Measurements from ENCODE around the gene KIF16B. TPM values are rescaled to one million over a fixed set of nuclear protein-coding genes. Genes with fewer than 3 reads are reported as not detected.
"Not testable (repeated sequence)": the region's sequence is repeated elsewhere in the genome, so short reads cannot be mapped to it uniquely, and the experiment has no call there.

The KIF16B gene
- total RNA-seq, 1 donor from 2014 or later: 8.1 TPM

GRCh38 chr20:16519673-16520072, 53.6 kb downstream of the KIF16B start:
- H3K9me3 Mint-ChIP-seq; H3K36me3 Mint-ChIP-seq (ENCODE audit: low read depth); H3K4me3 Mint-ChIP-seq; H3K27ac Mint-ChIP-seq; intact Hi-C loops (cut with micrococcal nuclease); DNase-seq (ENCODE audit: low spot score); H3K27me3 Mint-ChIP-seq (ENCODE audit: insufficient read depth); H3K4me1 Mint-ChIP-seq (ENCODE audit: low read depth): not testable (repeated sequence)

GRCh38 chr20:16518784-16519084, 54.5 kb downstream of the KIF16B start:
- no peaks in the 10 kb centered on the region for H3K36me3 Mint-ChIP-seq (ENCODE audit: low read depth)
- no peak for DNase-seq (ENCODE audit: low spot score)
- H3K4me1 Mint-ChIP-seq (ENCODE audit: low read depth): no peaks in the 10 kb centered on the region
- intact Hi-C loops (cut with micrococcal nuclease): loop anchor here (1.0 kb wide), 1 partner anchor 243 kb away; no protein-coding TSS in a partner anchor
- H3K4me3 Mint-ChIP-seq: no peak overlapping the region
- H3K9me3 Mint-ChIP-seq: no peaks in the 10 kb centered on the region
- no peaks in the 10 kb centered on the region for H3K27me3 Mint-ChIP-seq (ENCODE audit: insufficient read depth)
- H3K27ac Mint-ChIP-seq: no peak overlapping the region

GRCh38 chr20:16517946-16518783, 55.1 kb downstream of the KIF16B start:
- Mint-ChIP-seq H3K27ac (no peak overlapping the region), H3K36me3 (ENCODE audit: low read depth) (no peaks in the 10 kb centered on the region), H3K4me1 (ENCODE audit: low read depth) (no peaks in the 10 kb centered on the region), H3K4me3 (no peak overlapping the region), H3K27me3 (ENCODE audit: insufficient read depth) (no peaks in the 10 kb centered on the region), H3K9me3 (no peaks in the 10 kb centered on the region)
- DNase-seq (ENCODE audit: low spot score): no peak
- intact Hi-C loops (cut with micrococcal nuclease): loop anchor here (1.0 kb wide), 1 partner anchor 243 kb away; no protein-coding TSS in a partner anchor

- H3K9me3 Mint-ChIP-seq: no peaks in the 10 kb centered on the region
- H3K27me3 Mint-ChIP-seq (ENCODE audit: insufficient read depth): no peaks in the 10 kb centered on the region
- H3K4me3 Mint-ChIP-seq: no peak overlapping the region
- no peaks in the 10 kb centered on the region for H3K4me1 Mint-ChIP-seq (ENCODE audit: low read depth)
- no peak for DNase-seq (ENCODE audit: low spot score)
- intact Hi-C loops (cut with micrococcal nuclease): no loop called here
- no peaks in the 10 kb centered on the region for H3K36me3 Mint-ChIP-seq (ENCODE audit: low read depth)
- no peak overlapping the region for H3K27ac Mint-ChIP-seq
Measured at GRCh38 chr20:16516794-16517193, 56.5 kb downstream of the KIF16B start.

- Mint-ChIP-seq H3K4me3 (no peak overlapping the region), H3K4me1 (ENCODE audit: low read depth) (no peaks in the 10 kb centered on the region), H3K36me3 (ENCODE audit: low read depth) (no peaks in the 10 kb centered on the region), H3K27ac (no peak overlapping the region), H3K27me3 (ENCODE audit: insufficient read depth) (no peaks in the 10 kb centered on the region), H3K9me3 (no peaks in the 10 kb centered on the region)
- no peak for DNase-seq (ENCODE audit: low spot score)
- intact Hi-C loops (cut with micrococcal nuclease): no loop called here
Measured at GRCh38 chr20:16515046-16515445, 58.2 kb downstream of the KIF16B start.

GRCh38 chr20:16514140-16514539, 59.1 kb downstream of the KIF16B start:
- no peaks in the 10 kb centered on the region for H3K27me3 Mint-ChIP-seq (ENCODE audit: insufficient read depth)
- no peak for DNase-seq (ENCODE audit: low spot score)
- no peaks in the 10 kb centered on the region for H3K36me3 Mint-ChIP-seq (ENCODE audit: low read depth)
- intact Hi-C loops (cut with micrococcal nuclease): no loop called here
- H3K9me3 Mint-ChIP-seq: no peaks in the 10 kb centered on the region
- H3K4me3 Mint-ChIP-seq: no peak overlapping the region
- H3K4me1 Mint-ChIP-seq (ENCODE audit: low read depth): no peaks in the 10 kb centered on the region
- H3K27ac Mint-ChIP-seq: no peak overlapping the region

- no peak overlapping the region for H3K27ac Mint-ChIP-seq
- no peaks in the 10 kb centered on the region for H3K4me1 Mint-ChIP-seq (ENCODE audit: low read depth)
- intact Hi-C loops (cut with micrococcal nuclease): no loop called here
- peaks cover 6% of the 10 kb centered on the region for H3K36me3 Mint-ChIP-seq (ENCODE audit: low read depth)
- no peaks in the 10 kb centered on the region for H3K27me3 Mint-ChIP-seq (ENCODE audit: insufficient read depth)
- no peak for DNase-seq (ENCODE audit: low spot score)
- H3K9me3 Mint-ChIP-seq: no peaks in the 10 kb centered on the region
- no peak overlapping the region for H3K4me3 Mint-ChIP-seq
Measured at GRCh38 chr20:16505894-16506293, 67.4 kb downstream of the KIF16B start.

- Mint-ChIP-seq H3K27me3 (ENCODE audit: insufficient read depth) (no peaks in the 10 kb centered on the region), H3K4me1 (ENCODE audit: low read depth) (no peaks in the 10 kb centered on the region), H3K27ac (no peak overlapping the region), H3K4me3 (no peak overlapping the region), H3K36me3 (ENCODE audit: low read depth) (peaks cover 5% of the 10 kb centered on the region), H3K9me3 (no peaks in the 10 kb centered on the region)
- no peak for DNase-seq (ENCODE audit: low spot score)
- intact Hi-C loops (cut with micrococcal nuclease): no loop called here
Measured at GRCh38 chr20:16501301-16501700, 71.9 kb downstream of the KIF16B start.

GRCh38 chr20:16500197-16500596, 73.1 kb downstream of the KIF16B start:
- intact Hi-C loops (cut with micrococcal nuclease): no loop called here
- Mint-ChIP-seq H3K36me3 (ENCODE audit: low read depth) (peaks cover 5% of the 10 kb centered on the region), H3K4me1 (ENCODE audit: low read depth) (no peaks in the 10 kb centered on the region), H3K4me3 (no peak overlapping the region), H3K27me3 (ENCODE audit: insufficient read depth) (no peaks in the 10 kb centered on the region), H3K9me3 (no peaks in the 10 kb centered on the region), H3K27ac (no peak overlapping the region)
- no peak for DNase-seq (ENCODE audit: low spot score)

- intact Hi-C loops (cut with micrococcal nuclease): no loop called here
Measured at GRCh38 chr20:16498526-16499253, 74.6 kb downstream of the KIF16B start.

GRCh38 chr20:16497896-16498295, 75.4 kb downstream of the KIF16B start:
- no peak overlapping the region for H3K27ac Mint-ChIP-seq
- peaks cover 4% of the 10 kb centered on the region for H3K36me3 Mint-ChIP-seq (ENCODE audit: low read depth)
- no peaks in the 10 kb centered on the region for H3K4me1 Mint-ChIP-seq (ENCODE audit: low read depth)
- H3K4me3 Mint-ChIP-seq: no peak overlapping the region
- no peaks in the 10 kb centered on the region for H3K27me3 Mint-ChIP-seq (ENCODE audit: insufficient read depth)
- intact Hi-C loops (cut with micrococcal nuclease): no loop called here
- H3K9me3 Mint-ChIP-seq: no peaks in the 10 kb centered on the region
- DNase-seq (ENCODE audit: low spot score): no peak

More at GRCh38 chr20:16498526-16499253, 74.6 kb downstream of the KIF16B start:
- Mint-ChIP-seq H3K36me3 (ENCODE audit: low read depth) (peaks cover 4% of the 10 kb centered on the region), H3K27me3 (ENCODE audit: insufficient read depth) (no peaks in the 10 kb centered on the region), H3K4me3 (no peak overlapping the region), H3K4me1 (ENCODE audit: low read depth) (no peaks in the 10 kb centered on the region), H3K27ac (no peak overlapping the region), H3K9me3 (no peaks in the 10 kb centered on the region)
- no peak for DNase-seq (ENCODE audit: low spot score)

- no peak overlapping the region for H3K27ac Mint-ChIP-seq
- no peak for DNase-seq (ENCODE audit: low spot score)
- H3K4me1 Mint-ChIP-seq (ENCODE audit: low read depth): no peaks in the 10 kb centered on the region
- H3K36me3 Mint-ChIP-seq (ENCODE audit: low read depth): peaks cover 5% of the 10 kb centered on the region
- H3K9me3 Mint-ChIP-seq: no peaks in the 10 kb centered on the region
- no peak overlapping the region for H3K4me3 Mint-ChIP-seq
- no peaks in the 10 kb centered on the region for H3K27me3 Mint-ChIP-seq (ENCODE audit: insufficient read depth)
- intact Hi-C loops (cut with micrococcal nuclease): no loop called here
Measured at GRCh38 chr20:16493486-16493885, 79.8 kb downstream of the KIF16B start.

GRCh38 chr20:16491294-16491905, 81.8 kb downstream of the KIF16B start:
- no peak for DNase-seq (ENCODE audit: low spot score)
- intact Hi-C loops (cut with micrococcal nuclease): no loop called here
- H3K4me1 Mint-ChIP-seq (ENCODE audit: low read depth): no peaks in the 10 kb centered on the region
- H3K4me3 Mint-ChIP-seq: no peak overlapping the region
- H3K27me3 Mint-ChIP-seq (ENCODE audit: insufficient read depth): no peaks in the 10 kb centered on the region
- no peaks in the 10 kb centered on the region for H3K9me3 Mint-ChIP-seq
- peaks cover 2% of the 10 kb centered on the region for H3K36me3 Mint-ChIP-seq (ENCODE audit: low read depth)
- no peak overlapping the region for H3K27ac Mint-ChIP-seq

All from activated T-helper 1 cell treated with anti-CD3 and anti-CD28 coated beads, Interleukin-12 subunit alpha, Interleukin-12 subunit beta, Interleukin-2, Interleukin-4 antibody, amounts not matched to agents 30 ng/mL and 10 ng/mL and 1 ng/mL, durations not matched to agents 14 hours and 24 hours and 36 hours (primary cell).